Body of pancreas (tissue), 4 donors: ENCODE measurements around the gene KANSL1L. TPM values are rescaled to one million over a fixed set of nuclear protein-coding genes. Genes with fewer than 3 reads are reported as not detected.

Experiments
- ATAC-seq: fragments of 150-250 bp; one replicate; pipeline ENCODE4 v1.9.1; 2016
- DNase-seq, 4 donors: peaks; one replicate each; pipeline ENCODE4 v3.0.0-alpha.2; 2019
- H3K27ac ChIP-seq, 4 donors: fragments of 200-600 bp; sonication (generic); 1 replicate in 3 of 4; 2 replicates in 1 of 4; pipeline versions ENCODE4 v1.5.1 to v1.6.1; 2016 to 2019; ENCODE audit warnings: mild to moderate bottlenecking in 1 of 4, mixed read lengths in 1 of 4, moderate library complexity in 1 of 4
- H3K27me3 ChIP-seq, 2 donors: fragments of 200-600 bp; sonication (generic); one replicate each; pipeline ENCODE4 v1.6.0; 2016; ENCODE audit warnings: mild to moderate bottlenecking in 1 of 2
- H3K36me3 ChIP-seq, 2 donors: fragments of 200-600 bp; sonication (generic); replicated peaks in 1 of 2; 2 replicates each; pipeline ENCODE4 v1.5.1; 2016; ENCODE audit warnings: low read depth in 2 of 2; ENCODE audit not compliant: insufficient read depth in 1 of 2
- H3K4me1 ChIP-seq: fragments of 200-600 bp; sonication (generic); one replicate; pipeline ENCODE4 v1.6.0; 2016
- H3K4me3 ChIP-seq, 2 donors: fragments of 200-600 bp; sonication (generic); 1 replicate in 1 of 2; 2 replicates in 1 of 2; pipeline ENCODE4 v1.5.1; 2016 to 2019
- H3K9me3 ChIP-seq, 3 donors: fragments of 200-600 bp; sonication (generic); 1 replicate in 2 of 3; 2 replicates in 1 of 3; pipeline ENCODE4 v1.5.1; 2016
- POLR2A ChIP-seq, 3 donors: fragments of 450-650 bp; IDR thresholded peaks; one replicate each; pipeline ENCODE4 v1.6.1; 2016; ENCODE audit warnings: antibody characterized with exemption in 3 of 3, mild to moderate bottlenecking in 2 of 3
- WGBS, 2 donors: methylation state at CpG; one replicate each; pipeline ENCODE4 v1.1.5; 2017; 5-methylcytosine and 5-hydroxymethylcytosine counted together
- intact Hi-C: fragments of 100-400 bp; cut with DNase I; formaldehyde crosslinking; loops from one replicate; pipeline ENCODE4 v1.15.1; 2023
- total RNA-seq, 2 donors: library from RNA; depleted of rRNA; stranded (reverse); fragments of >200 nt; gene quantifications; one replicate each; pipeline ENCODE4 v1.1.0, GENCODE V29; 2016
- TF ChIP-seq, protein P1 (sequence below), 7 experiments: fragments of 450-650 bp in 4 of 7; fragments of 200-600 bp in 3 of 7; sonication (generic) in 3 of 7; IDR thresholded peaks; one replicate each; pipeline ENCODE4 v1.5.1; 2016 to 2019; ENCODE audit warnings: antibody characterized with exemption in 7 of 7

KANSL1L gene, protein sequence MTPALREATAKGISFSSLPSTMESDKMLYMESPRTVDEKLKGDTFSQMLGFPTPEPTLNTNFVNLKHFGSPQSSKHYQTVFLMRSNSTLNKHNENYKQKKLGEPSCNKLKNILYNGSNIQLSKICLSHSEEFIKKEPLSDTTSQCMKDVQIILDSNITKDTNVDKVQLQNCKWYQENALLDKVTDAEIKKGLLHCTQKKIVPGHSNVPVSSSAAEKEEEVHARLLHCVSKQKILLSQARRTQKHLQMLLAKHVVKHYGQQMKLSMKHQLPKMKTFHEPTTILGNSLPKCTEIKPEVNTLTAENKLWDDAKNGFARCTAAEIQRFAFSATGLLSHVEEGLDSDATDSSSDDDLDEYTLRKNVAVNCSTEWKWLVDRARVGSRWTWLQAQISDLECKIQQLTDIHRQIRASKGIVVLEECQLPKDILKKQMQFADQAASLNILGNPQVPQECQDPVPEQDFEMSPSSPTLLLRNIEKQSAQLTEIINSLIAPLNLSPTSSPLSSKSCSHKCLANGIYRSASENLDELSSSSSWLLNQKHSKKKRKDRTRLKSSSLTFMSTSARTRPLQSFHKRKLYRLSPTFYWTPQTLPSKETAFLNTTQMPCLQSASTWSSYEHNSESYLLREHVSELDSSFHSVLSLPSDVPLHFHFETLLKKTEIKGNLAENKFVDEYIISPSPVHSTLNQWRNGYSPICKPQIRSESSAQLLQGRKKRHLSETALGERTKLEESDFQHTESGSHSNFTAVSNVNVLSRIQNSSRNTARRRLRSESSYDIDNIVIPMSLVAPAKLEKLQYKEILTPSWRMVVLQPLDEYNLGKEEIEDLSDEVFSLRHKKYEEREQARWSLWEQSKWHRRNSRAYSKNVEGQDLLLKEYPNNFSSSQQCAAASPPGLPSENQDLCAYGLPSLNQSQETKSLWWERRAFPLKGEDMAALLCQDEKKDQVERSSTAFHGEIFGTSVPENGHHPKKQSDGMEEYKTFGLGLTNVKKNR
- 10 to 100 TPM; 26.5 to 94.9 TPM for total RNA-seq

DNA sequence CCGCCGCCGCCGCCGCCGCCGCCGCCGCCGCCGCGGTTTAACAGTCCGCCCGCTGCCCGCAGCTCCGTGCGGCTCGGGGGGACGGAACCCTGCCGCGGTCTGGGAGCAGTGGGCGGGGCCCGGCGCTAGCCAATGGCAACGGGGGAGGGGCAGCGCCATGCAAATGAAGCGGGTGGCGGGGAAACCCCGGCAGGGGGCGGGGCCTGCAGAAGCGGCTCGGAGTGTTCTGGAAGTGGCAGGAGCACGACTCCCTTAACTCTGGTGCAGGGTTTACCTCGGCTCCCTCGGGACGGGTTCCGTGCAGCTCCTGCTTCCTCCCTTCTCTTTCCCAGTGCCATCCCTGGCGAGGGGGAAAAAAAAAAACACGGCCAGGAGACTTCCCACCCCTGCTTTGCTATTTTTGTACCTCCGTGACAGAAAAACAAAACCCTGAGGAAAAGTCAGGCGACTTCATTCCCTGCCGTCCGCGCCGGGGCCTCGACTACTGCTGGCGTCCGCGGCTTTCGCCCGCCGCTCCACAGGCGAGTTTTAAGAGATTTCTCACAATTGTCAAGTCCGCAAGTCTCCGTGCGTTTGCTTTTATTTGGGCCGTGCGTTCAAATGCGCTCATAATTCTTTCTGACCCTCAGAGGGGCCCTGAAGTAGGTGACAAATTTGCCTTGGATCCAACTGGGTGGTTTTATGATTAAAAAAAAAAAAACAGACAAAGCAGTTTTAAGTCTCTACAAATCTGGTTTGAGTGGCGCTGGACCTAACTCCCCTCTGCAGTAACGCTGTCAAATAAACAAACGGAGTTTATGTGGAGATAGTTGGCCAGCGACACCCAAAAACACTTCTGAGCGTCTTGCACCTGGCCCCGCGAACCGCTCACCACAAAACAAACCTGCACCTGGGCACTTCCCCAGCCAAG is at the start of gene KANSL1L:
Gene KANSL1L (minus strand): TSS at position 101 of the 910 bp plus-strand sequence. CDS start 16,827 bp downstream, outside the sequence.
- 0 to 1% methylated on average over 50 to 55 of the region's 67 CpGs for WGBS, 2 donors
- ATAC-seq = peak; percentile 85

DNA sequence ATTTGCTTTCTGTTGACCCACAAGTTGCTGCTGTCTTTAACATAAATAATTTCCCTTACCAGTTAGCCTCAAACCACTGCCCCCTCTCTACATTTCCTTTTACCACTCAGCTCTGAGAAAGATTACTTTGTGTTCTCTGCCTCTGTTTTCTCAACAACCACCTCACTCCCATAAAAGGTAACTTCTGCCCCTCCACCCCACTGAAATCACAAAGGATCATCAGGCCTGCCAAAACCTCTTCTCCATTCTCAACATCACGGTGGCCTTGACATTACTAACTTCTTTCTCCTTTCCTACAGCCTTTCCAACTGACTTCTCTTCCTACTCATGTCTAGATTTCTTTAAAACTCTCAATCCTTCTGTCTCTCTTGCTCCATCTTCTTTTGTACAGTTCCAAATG is 43.9 kb upstream of the KANSL1L start:
- DNase-seq (no peak), ATAC-seq (peak; percentile 33)
- 10 to 19% methylated on average over 1 of the region's 1 CpG for WGBS, 2 donors
- Histone ChIP-seq H3K27me3 (no peaks in the 10 kb centered on the region), H3K27ac (peak overlapping the region in 1 of 4 donors; percentile 2), H3K4me1 (peaks cover 14% of the 10 kb centered on the region), H3K9me3 (no peaks in the 10 kb centered on the region), H3K36me3 (no peaks in the 10 kb centered on the region), H3K4me3 (no peak overlapping the region)
- intact Hi-C loops = no loop called here
- TF ChIP-seq POLR2A (IDR thresholded peaks at IDR 0.05) = no peak
- TF ChIP-seq, protein P1, sequence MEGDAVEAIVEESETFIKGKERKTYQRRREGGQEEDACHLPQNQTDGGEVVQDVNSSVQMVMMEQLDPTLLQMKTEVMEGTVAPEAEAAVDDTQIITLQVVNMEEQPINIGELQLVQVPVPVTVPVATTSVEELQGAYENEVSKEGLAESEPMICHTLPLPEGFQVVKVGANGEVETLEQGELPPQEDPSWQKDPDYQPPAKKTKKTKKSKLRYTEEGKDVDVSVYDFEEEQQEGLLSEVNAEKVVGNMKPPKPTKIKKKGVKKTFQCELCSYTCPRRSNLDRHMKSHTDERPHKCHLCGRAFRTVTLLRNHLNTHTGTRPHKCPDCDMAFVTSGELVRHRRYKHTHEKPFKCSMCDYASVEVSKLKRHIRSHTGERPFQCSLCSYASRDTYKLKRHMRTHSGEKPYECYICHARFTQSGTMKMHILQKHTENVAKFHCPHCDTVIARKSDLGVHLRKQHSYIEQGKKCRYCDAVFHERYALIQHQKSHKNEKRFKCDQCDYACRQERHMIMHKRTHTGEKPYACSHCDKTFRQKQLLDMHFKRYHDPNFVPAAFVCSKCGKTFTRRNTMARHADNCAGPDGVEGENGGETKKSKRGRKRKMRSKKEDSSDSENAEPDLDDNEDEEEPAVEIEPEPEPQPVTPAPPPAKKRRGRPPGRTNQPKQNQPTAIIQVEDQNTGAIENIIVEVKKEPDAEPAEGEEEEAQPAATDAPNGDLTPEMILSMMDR (IDR thresholded peaks at IDR 0.05) = no peak

More for the DNA sequence above, at the start of gene KANSL1L:
- Histone ChIP-seq H3K36me3 (no peaks in the 10 kb centered on the region), H3K4me1 (peaks cover 46% of the 10 kb centered on the region), H3K27ac (peak within 1 kb of the TSS; percentile 100), H3K4me3 (peak within 1 kb of the TSS; percentile 43 to 98), H3K9me3 (no peaks in the 10 kb centered on the region), H3K27me3 (no peaks in the 10 kb centered on the region)
- DNase-seq = peak; percentile 99 to 100 (median 100)
- intact Hi-C loops = no loop called here
- TF ChIP-seq, protein P1 (IDR thresholded peaks at IDR 0.05) = no peak
- peak; percentile 86 to 93 (median 92) for TF ChIP-seq POLR2A (IDR thresholded peaks at IDR 0.05)

DNA sequence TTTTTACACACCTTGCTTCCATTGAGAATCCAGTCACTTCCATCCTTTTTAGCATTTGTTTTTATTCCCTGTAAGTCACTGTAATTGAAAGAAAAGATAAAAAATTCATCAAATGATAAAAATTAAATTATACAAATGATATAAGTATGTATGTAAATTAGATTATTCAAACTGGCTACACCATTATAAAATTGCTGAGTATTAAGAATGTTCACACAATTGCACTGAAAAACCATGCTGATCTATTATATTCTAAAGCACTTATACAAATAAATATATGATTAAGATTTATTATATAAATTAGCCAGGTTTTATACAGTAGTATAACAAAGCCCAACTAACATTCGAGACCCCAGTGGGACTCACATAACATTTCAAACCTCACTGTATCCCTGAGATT is 39.0 kb upstream of the KANSL1L start:
- 90 to 95% methylated on average over 1 of the region's 1 CpG for WGBS, 2 donors
- intact Hi-C loops = no loop called here
- H3K27me3 ChIP-seq = no peaks in the 10 kb centered on the region
- DNase-seq (no peak), ATAC-seq (no peak)
- no peak overlapping the region for H3K27ac ChIP-seq
- TF ChIP-seq, protein P1 (IDR thresholded peaks at IDR 0.05) = no peak
- TF ChIP-seq POLR2A (IDR thresholded peaks at IDR 0.05) = no peak
- H3K4me1 ChIP-seq = peaks cover 8% of the 10 kb centered on the region
- no peak overlapping the region for H3K4me3 ChIP-seq
- no peaks in the 10 kb centered on the region for H3K9me3 ChIP-seq
- H3K36me3 ChIP-seq = peaks cover 0 to 3% of the 10 kb centered on the region in 2 donors

DNA sequence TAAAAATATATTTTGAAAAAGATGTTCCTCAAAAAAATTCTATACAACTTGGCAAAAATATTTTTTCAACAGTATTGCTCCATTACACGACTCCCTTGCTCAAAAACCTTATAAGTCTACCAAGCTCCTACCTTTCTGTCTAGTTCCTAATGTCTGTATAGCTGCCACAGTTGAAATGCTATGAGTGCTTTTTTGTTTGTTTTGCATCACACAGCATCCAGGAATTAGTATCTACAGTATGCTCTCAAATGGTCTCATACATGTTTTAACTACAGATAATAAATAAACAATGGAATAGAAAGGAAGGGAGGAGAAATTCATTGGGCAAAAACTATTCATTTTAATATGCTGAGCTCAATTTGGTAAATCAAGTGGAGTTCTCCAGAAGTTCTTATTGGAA is 36.7 kb upstream of the KANSL1L start:
- no peak for DNase-seq
- TF ChIP-seq, protein P1 (IDR thresholded peaks at IDR 0.05) = no peak
- no peak overlapping the region for H3K27ac ChIP-seq
- no peaks in the 10 kb centered on the region for H3K4me1 ChIP-seq
- intact Hi-C loops = loop anchor here (10.0 kb wide), 1 partner anchor 123 kb away; no protein-coding TSS in a partner anchor
- no peaks in the 10 kb centered on the region for H3K27me3 ChIP-seq
- no peak overlapping the region for H3K4me3 ChIP-seq
- 89 to 90% methylated on average over 1 of the region's 1 CpG for WGBS, 2 donors
- no peaks in the 10 kb centered on the region for H3K9me3 ChIP-seq
- ATAC-seq = no peak
- H3K36me3 ChIP-seq = peaks cover 0 to 3% of the 10 kb centered on the region in 2 donors
